H1 (cell line): ENCODE measurements around the gene ZFP37.
"Not testable (repeated sequence)": the region's sequence is repeated elsewhere in the genome, so short reads cannot be mapped to it uniquely, and the experiment has no call there.

Experiments
- CBX5 ChIP-seq: fragments of 300-800, 300-1000 bp; sonication (generic); IDR thresholded peaks from 2 replicates; pipeline ENCODE4 v1.7.1; 2016; ENCODE audit warnings: antibody characterized with exemption, low read length, low read depth
- CHD2 ChIP-seq: IDR thresholded peaks from 2 replicates; pipeline ENCODE4 v1.6.1; 2012; ENCODE audit warnings: low read length, improper control_type of control experiment
- CREB1 ChIP-seq: IDR thresholded peaks from 2 replicates; pipeline ENCODE4 v1.6.1; 2012; ENCODE audit warnings: inconsistent platforms
- EP300 ChIP-seq, 2 experiments: IDR thresholded peaks; 1 replicate in 1 of 2; 2 replicates in 1 of 2; pipeline ENCODE4 v1.6.1; 2011 to 2012; ENCODE audit warnings: low read depth in 2 of 2, low read length in 2 of 2, mild to moderate bottlenecking in 2 of 2, borderline replicate concordance in 1 of 2, inconsistent platforms in 1 of 2, moderate library complexity in 1 of 2
- POLR2A ChIP-seq, 2 experiments: IDR thresholded peaks; 1 replicate in 1 of 2; 2 replicates in 1 of 2; pipeline ENCODE4 v1.6.1; 2011; ENCODE audit warnings: low read depth in 2 of 2, low read length in 2 of 2, mild to moderate bottlenecking in 2 of 2; ENCODE audit errors: control extremely low read depth in 1 of 2
- RAD21 ChIP-seq, 2 experiments: IDR thresholded peaks in 1 of 2; conservative IDR thresholded peaks in 1 of 2; 2 replicates each; pipeline ENCODE4 v1.6.1; 2011; ENCODE audit warnings: low read depth in 2 of 2, low read length in 2 of 2, improper control_type of control experiment in 1 of 2, inconsistent platforms in 1 of 2, mild to moderate bottlenecking in 1 of 2, moderate library complexity in 1 of 2

- TF ChIP-seq CREB1; EP300 (IDR thresholded peaks at IDR 0.05; ENCODE audit: borderline replicate concordance in 1 of 2, low read depth in 2 of 2, low read length in 2 of 2); RAD21 (IDR thresholded peaks at IDR 0.05 in 1 of 2, conservative IDR thresholded peaks at IDR 0.05 in 1 of 2; ENCODE audit: low read depth in 2 of 2, low read length in 2 of 2); CBX5; CHD2; POLR2A (IDR thresholded peaks at IDR 0.05; ENCODE audit: control extremely low read depth in 1 of 2, low read depth in 2 of 2, low read length in 2 of 2): not testable (repeated sequence)
These were observed 32.1 kb upstream of the ZFP37 start for GRCh38 chr9:113088456-113089142.
